NCI-H82 (cell line): ENCODE data around the gene ZBTB16.

Experiments
- DNase-seq: peaks from one replicate; lab custom pipeline; 2025; lab: John Stamatoyannopoulos, UW

Gene ZBTB16

GRCh38 chr11:114185436-114185835, 125.9 kb downstream of the ZBTB16 start:
- DNase-seq, result no peak

- DNase-seq, result no peak
Observed at GRCh38 chr11:114187173-114187572, 127.7 kb downstream of the ZBTB16 start.

- no peak for DNase-seq
Observed at GRCh38 chr11:114188851-114189570, 129.5 kb downstream of the ZBTB16 start.

- no peak for DNase-seq
Observed at GRCh38 chr11:114190630-114191029, 131.1 kb downstream of the ZBTB16 start.

- no peak for DNase-seq
Observed at GRCh38 chr11:114191893-114192292, 132.4 kb downstream of the ZBTB16 start.

- DNase-seq, result peak; percentile 94
Observed at GRCh38 chr11:114192841-114193389, 133.4 kb downstream of the ZBTB16 start.

- DNase-seq, result peak; percentile 29
Observed at GRCh38 chr11:114193730-114194679, 134.5 kb downstream of the ZBTB16 start.

GRCh38 chr11:114194702-114195101, 135.2 kb downstream of the ZBTB16 start:
- DNase-seq, result no peak

GRCh38 chr11:114195151-114195550, 135.6 kb downstream of the ZBTB16 start:
- no peak for DNase-seq

GRCh38 chr11:114195981-114196731, 136.6 kb downstream of the ZBTB16 start:
- DNase-seq, result no peak

- DNase-seq, result no peak
Observed at GRCh38 chr11:114196997-114197703, 137.6 kb downstream of the ZBTB16 start.

- DNase-seq, result no peak
Observed at GRCh38 chr11:114197799-114198500, 138.4 kb downstream of the ZBTB16 start.

GRCh38 chr11:114199051-114199450, 139.5 kb downstream of the ZBTB16 start:
- DNase-seq, result no peak

- no peak for DNase-seq
Observed at GRCh38 chr11:114200351-114201133, 141.0 kb downstream of the ZBTB16 start.

- DNase-seq, result no peak
Observed at GRCh38 chr11:114201219-114201618, 141.7 kb downstream of the ZBTB16 start.

- no peak for DNase-seq
Observed at GRCh38 chr11:114202011-114202609, 142.6 kb downstream of the ZBTB16 start.

GRCh38 chr11:114207096-114207495, 147.6 kb downstream of the ZBTB16 start:
- DNase-seq, result no peak

- DNase-seq, result no peak
Observed at GRCh38 chr11:114208377-114208776, 148.9 kb downstream of the ZBTB16 start.

GRCh38 chr11:114209343-114209742, 149.8 kb downstream of the ZBTB16 start:
- DNase-seq, result no peak
